ENCODE data around the gene RPL37.
"Not testable (repeated sequence)": the region's sequence is repeated elsewhere in the genome, so short reads cannot be mapped to it uniquely, and the experiment has no call there.

Gene RPL37

GRCh38 chr5:40834849-40835787 lies at the start of gene RPL37:
TSS of gene RPL37 (minus strand) at chr5:40835222. CDS start at chr5:40835185, 37 bp downstream.
- DNase-seq = peak; percentile 89

DNA sequence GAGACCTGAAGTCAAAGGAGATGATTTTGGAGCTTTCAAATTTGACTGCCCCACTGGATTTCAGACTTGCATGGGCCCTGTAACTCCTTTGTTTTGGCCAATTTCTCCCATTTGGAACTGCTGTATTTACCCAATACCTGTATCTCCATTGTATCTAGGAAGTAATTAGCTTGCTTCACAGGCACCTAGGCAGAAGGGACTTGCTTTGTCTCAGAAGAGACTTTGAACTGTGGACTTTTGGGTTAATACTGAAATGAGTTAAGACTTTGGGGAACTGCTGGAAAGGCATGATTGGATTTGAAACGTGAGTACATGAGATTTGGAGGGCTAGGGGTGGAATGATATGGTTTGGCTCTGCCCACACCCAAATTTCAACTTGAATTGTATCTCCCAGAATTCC lies 48.0 kb upstream of the RPL37 start:
- DNase-seq = not testable (repeated sequence)

DNA sequence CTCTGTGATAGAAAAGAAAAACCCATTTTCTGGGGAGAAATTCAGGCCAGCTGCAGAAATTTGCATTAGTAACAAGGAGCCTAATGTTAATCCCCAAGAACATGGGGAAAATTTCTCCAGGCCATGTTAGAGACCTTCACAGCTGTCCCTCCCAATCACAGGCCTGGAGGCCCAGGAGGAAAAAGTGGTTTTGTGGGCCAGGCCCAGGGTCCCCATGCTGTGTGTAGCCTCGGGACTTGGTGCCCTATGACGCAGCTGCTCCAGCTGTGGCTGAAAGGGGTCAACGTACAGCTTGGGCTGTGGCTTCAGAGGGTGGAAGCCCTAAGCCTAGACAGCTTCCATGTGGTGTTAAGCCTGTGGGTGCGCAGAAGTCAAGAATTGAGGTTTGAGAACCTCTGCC lies 47.3 kb upstream of the RPL37 start:
- DNase-seq = no peak

DNA sequence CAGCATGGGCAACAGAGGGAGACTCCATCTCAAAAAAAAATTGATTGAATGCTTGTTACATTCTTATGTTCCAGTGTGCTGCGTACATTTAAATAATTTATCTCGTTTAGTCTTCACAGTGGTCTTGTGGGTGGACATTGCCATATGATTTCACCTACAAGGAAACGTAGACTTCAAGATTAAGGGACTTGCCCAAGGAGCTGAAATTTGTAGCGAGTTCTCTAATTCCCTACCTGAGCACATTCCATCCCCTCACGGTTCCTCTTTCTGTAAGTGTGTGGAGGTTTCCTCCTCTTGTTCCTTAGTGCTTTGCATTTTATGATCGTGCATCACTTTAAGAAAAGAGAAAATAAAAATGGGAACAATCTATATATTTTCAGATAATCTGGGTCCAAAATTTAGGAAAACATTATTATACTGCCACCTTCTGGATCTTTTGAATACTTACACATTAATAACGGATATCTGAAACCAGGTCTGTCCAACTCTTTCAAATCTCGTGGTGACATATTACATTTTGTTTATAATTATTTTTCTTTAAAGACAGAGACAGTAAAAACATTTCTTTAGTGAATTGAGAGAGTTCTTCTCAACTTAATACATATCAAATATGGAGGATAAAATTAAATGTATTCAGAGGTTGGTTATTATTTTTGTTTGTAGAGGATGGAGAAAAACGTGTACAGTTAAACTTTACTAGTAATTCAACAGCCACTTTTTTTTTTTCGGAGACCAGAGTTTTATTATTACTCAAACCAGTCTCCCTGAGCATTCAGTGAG lies 44.3 kb upstream of the RPL37 start:
- peak; percentile 29 for DNase-seq

- no peak for DNase-seq
Observed at GRCh38 chr5:40877371-40877988, 42.5 kb upstream of the RPL37 start.

- no peak for DNase-seq
Observed at GRCh38 chr5:40875958-40876357, 40.9 kb upstream of the RPL37 start.

- no peak for DNase-seq
Observed at GRCh38 chr5:40873286-40873880, 38.4 kb upstream of the RPL37 start.

- not testable (repeated sequence) for DNase-seq
Observed at GRCh38 chr5:40872253-40872652, 37.2 kb upstream of the RPL37 start.

DNA sequence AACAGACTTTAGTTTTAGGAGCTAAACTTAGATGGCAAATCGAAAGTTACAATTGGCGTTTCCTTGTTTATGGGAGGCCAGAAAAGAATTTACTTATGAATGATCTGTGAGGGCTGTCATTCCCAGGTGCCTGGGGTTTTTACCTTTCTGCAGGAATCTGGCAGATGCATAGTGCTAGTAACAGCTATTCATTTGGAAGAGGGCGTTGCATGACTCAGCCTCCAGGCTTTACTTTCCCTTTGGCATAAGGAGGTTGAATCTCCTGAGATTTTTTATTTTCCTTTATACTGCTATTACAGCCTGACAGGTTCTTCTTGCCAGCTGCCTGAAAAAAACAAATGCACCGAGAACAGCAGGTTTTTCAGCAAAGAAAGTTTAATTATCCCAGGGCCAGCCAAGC lies 36.2 kb upstream of the RPL37 start:
- no peak for DNase-seq

DNA sequence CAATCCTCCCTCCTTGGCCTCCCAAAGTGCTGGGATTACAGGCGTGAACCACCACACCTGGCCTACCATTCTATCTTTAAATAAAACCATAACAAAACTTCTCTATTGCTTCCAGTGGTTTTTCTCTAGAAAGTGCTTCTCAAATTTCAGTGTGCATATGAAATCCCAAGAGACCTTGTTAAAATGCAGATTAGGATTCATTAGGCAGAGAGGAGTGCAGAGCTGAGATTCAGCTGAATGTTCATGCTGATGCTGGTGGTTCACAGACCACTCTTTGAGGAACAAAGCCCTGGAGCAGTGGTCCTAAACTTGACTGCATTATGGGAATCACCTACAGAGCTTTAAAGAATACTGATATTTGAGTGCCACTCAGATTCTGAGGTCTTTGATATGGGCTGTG lies 34.4 kb upstream of the RPL37 start:
- DNase-seq = no peak

GRCh38 chr5:40866844-40867243 lies 31.8 kb upstream of the RPL37 start:
- DNase-seq = no peak

GRCh38 chr5:40865004-40865403 lies 30.0 kb upstream of the RPL37 start:
- not testable (repeated sequence) for DNase-seq

- no peak for DNase-seq
Observed at GRCh38 chr5:40860711-40861110, 25.7 kb upstream of the RPL37 start.

DNA sequence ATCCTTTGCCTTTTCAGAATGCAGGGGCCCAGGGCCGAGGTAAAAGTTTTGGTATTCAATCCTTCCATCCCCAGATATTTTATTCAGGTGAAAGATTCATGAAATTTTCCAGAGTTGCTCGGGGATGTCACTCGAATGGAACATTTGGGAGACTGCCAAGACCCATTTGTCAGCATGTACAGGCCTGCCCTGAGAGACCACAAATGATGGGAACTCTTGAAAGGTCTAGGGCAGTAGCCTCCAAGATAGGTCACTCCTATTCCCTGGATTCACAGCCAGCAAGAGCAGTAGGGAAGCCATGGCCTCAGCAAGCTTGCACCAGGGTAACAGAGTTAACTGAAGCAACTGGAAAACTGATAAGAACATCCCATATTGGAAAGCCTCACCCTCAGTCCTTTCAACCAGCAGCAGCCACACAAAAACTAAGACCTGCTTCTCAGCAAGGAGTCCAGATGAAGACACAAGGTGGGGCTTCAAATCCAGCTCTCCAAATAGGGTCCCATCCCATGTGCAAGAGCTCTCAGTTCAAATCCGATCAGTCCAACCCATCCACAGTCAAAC lies 18.7 kb upstream of the RPL37 start:
- DNase-seq = no peak

- no peak for DNase-seq
Observed at GRCh38 chr5:40847525-40847924, 12.5 kb upstream of the RPL37 start.

- no peak for DNase-seq
Observed at GRCh38 chr5:40846371-40846770, 11.3 kb upstream of the RPL37 start.

GRCh38 chr5:40844565-40844964 lies 9.5 kb upstream of the RPL37 start:
- no peak for DNase-seq

GRCh38 chr5:40842351-40842750 lies 7.3 kb upstream of the RPL37 start:
- no peak for DNase-seq

DNA sequence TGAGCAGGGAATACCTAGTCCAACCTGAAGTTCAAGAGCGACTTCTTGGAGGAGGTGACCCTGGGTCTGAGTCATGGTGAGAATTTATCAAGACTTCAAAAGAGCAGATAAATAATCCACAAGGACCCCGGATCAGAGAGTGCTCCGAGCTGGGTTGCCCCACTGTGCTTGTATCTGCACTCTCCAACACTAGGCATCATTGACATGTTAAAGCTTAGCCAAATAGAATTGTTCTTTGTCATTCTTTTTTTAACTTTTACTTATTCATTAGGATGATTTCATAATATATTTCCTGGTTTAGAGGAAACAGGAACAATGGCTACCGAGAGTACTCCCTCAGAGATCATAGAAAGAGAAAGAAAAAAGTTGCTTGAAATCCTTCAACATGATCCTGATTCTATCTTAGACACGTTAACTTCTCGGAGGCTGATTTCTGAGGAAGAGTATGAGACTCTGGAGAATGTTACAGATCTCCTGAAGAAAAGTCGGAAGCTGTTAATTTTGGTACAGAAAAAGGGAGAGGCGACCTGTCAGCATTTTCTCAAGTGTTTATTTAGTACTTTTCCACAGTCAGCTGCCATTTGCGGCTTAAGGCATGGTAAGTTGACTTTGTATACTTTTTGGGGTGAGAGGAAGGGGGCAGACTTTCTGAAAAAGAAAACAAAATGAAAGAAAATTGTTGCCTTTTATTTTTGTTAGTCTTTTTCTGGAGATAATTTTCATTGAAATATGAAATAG lies 6.2 kb upstream of the RPL37 start, which contains the start of gene CARD6:
CARD6 (plus strand) TSS at position 300 of the 738 bp plus-strand sequence; CDS start at position 316, 16 bp downstream.
- no peak for DNase-seq

DNA sequence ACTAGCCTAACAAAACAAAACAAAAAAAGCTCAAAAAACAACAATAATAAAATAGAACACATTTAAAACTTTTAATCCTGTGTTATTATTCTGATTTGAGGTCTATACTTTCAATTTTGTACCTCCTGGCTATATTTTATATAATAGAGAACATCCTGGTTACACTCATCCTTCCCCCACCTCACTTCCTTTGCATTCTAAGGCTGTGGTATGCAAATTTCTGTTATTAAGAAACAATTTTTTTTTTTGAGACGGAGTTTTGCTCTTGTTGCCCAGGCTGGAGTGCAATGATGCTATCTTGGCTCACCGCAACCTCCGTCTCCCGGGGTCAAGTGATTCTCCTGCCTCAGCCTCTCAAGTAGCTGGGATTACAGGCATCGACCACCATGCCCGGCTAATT lies 3.1 kb upstream of the RPL37 start:
- DNase-seq = no peak

- no peak for DNase-seq
Observed at GRCh38 chr5:40834391-40834848, 602 bp downstream of the RPL37 start.

Data from DMS 273 treated with DMSO at 0.1 percent for 48 hours (cell line).